ENCODE measurements around the gene SLC6A17.

The SLC6A17 gene

GRCh38 chr1:110223581-110223980, 73.3 kb downstream of the SLC6A17 start:
- DNase-seq: no peak

DNA sequence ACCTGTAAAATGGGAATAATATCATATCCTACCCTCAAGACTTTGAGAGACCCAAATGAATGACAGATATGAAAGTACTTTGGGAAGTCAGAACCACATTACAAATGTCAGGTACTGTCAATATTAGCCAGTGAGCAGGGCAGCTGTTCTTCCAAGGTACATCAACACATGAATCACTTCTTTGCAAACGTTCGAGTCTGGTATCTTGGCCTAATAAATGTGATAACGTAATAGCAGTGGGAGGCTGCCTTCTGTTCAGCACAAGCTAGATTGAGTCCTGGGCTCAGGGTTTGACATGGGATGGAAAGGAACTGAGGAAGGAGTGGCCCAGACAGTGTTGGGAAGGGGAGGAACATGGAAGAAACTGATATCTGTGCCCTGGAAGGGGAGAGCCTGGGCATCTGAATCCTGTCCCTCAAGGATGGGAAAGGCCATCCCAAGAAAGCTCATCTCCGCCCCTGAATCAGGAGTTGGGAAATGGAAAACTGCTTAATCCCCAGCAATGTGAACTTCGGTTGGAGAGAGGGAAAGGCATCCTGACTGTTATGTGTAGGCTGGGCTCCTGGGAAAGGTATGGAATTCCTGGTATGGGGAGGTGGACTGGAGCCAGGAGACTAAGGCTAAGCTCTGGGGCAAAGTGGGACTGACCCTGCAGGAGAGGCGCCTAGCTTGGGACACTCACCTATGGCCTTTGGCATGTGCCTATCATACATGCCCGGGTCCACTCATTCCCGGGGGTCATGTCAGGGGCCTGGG, 74.1 kb downstream of the SLC6A17 start:
- DNase-seq: no peak

DNA sequence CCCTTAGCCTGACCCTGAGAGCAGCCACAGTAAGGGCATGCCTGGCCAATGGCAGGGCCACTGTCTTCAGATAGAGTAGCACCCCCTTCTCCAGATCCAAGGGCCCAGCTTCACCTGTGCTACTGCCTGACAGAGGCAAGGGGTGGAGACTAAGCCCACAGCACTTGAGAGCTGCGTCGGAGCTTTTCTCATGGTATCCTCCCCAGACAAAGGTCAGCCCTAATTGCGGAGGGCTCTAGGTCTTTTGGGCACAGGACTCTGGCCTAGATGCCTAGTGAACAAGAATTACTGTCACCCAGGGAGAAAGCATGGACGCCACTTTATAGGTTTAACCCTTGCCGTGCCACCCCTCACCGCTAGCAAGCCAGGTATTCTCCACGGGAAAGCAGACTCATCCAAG, 74.9 kb downstream of the SLC6A17 start:
- DNase-seq: no peak

DNA sequence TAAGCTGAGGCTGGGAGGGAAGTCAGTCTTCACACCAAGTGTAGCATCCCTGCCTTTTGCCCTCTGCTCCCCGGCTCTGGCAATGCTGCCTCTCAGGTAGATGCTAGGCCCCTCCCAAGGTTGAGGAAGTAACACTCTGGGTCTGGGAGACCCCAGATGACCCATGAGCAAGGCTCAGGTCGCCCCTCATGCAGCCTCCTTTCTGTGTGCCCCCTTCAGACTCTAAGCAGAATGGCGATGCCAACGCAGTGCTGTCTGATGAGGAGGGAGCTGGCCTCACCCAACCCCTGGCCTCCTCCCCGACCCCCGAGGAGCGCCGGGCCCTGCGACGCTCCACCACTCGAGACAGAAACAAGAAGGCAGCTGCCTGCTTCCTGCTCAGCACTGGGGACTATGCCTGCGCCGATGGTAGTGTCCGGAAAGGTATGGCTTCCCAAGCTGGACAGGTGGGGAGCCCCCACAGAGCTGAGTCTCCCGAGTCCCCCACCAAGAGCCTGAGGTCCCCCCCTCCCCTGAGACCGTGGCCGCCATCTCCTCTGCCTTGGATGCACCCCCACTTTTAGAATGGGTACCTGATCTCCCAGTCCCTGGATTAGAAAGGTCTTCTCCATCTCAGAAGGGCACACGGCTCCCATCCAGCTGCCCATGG, 75.6 kb downstream of the SLC6A17 start:
- DNase-seq: no peak

DNA sequence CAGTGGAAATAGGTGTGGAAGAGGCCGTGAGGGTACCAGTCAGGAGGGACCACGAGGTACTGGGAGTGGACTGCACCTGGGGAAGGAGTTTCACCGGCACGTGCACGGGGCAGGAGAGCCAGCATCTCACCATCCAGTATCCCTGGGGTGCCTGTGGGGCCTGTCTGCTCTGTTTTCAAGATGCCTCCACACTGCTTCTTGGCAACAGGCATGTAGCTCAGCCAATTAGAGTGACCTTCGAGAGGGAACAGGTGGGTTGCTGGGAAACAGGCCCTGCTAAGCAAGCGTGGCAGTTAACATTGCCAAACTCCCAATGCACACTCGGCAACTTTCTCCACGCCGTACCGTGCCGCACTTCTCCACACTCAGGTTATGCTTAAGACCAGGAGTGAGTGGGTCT, 77.5 kb downstream of the SLC6A17 start:
- DNase-seq: no peak

- no peak for DNase-seq
Observed at GRCh38 chr1:110228381-110228780, 78.1 kb downstream of the SLC6A17 start.

- DNase-seq: no peak
Observed at GRCh38 chr1:110228869-110229268, 78.6 kb downstream of the SLC6A17 start.

DNA sequence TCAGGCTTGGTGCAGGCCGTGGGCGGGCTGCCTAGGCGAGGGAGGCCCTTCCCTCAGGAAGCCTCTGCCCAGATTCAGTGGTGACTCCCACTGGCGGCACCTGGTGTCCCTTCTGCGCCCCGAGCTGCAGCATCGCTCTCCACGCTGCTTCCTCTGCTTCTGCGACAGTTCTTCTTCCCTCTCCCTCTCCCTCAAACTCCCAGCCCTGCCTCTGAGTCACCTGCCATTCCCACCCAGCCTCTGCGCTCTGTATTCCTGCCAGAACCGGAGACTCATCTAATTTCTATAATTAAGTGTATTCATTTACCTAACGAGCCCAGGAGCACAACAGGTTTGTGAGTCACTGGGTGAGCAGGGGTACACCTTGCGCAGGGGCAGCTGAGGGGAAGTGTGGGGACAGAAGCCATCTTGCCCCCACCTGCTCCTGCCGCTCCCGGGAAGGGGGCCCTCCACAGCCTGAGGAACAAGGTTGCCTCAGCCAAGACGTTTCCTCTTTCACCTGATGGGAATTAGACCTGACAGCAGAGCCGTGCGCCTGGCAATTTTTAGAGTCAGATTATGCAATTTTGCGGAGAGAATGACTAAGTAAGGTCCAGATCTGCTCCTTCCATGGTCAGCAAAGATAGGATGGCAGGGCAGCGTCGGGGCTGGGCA, 79.2 kb downstream of the SLC6A17 start:
- DNase-seq: no peak

DNA sequence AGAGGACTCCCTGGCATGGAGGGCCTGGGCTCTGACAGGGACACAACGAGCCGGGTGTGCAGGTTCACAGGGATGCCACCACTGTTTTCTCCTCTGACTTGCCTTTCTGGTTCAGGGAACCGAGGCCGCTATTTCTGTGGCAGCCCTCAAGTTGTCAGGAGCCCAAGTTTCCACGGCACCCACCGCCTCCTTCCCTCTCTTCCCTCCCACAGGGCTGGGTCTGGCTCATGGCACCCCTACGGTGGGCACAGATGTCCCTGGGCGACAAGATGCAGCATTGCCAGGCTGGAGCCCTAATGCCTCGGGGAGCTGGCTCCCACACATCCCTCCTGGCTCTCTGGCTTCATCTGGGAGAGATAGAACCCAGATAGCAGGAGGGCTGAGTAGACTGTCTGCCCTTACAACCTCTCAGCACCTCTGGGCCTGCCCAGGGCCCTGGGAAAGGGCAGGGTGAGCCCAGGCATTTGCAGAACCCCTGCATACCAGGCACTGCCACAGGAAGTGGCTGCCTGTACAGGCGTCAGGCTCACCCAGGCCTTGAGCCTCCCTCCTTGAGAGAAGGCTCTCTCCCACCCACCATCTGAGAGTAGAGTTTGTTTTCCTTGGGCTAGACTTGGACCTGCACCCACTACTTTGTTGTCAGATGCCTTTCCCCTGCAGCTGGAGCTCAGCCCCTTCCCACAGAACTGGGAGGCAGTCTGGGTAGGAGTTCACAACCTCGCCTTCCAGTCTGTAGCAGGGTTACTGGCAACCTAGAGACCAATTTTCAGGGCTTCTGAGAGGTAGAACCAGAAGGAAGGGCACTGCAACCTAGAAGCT, 80.3 kb downstream of the SLC6A17 start:
- no peak for DNase-seq

- DNase-seq: no peak
Observed at GRCh38 chr1:110233861-110234260, 83.6 kb downstream of the SLC6A17 start.

DNA sequence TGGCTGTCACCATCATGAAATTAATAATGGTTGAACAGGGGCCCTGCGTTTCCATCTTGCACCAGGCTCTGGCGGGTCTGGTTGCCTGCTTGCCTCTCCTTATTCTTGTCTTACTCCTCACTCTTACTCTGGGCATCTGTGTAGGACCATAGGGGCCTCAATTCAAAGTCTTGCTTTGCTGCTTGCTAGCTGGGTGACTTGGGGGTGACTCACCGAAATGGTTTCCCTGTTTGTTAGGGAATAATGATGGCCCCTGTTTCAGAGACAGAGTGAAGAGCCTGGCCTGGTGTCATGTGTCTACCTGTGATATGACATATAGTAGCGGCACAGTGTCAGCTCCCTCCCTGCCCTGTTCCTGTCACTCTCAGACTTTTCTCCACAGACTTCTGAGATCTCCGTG, 84.4 kb downstream of the SLC6A17 start:
- DNase-seq: no peak

DNA sequence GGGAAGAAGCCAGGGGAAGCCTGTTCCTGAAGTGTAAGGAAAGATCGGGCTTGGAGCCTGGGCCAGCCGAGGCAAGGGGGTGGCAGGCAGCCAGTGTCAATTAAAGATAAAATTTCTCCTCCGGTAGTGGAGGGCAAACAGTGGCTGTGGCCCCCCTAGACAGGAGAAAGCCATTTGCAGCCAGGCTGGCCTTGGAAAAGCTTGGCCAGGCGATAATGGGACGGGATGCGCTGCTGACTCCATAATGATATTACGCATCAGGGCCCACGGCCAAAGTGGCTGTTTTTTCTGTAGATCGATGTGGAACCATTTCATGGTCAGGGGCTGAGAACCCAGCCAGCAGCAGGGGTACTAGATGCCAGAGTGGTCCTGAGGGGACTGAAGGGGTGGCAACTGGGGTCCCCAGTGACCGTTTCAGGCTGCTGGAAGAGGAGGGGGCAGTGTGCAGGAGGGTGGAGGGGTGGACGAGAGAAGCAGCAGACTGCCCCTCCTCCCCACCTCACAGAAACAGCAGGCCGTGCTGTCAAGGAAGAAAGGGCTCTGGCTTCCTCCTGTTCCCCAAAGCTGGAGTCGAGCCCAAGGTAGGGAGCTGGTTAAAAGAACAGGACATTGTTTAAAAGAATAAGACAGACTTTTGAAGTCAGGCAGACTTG, 85.0 kb downstream of the SLC6A17 start:
- no peak for DNase-seq

- DNase-seq: peak; percentile 45
Observed at GRCh38 chr1:110235834-110236682, 85.8 kb downstream of the SLC6A17 start.

- no peak for DNase-seq
Observed at GRCh38 chr1:110237386-110238152, 87.3 kb downstream of the SLC6A17 start.

DNA sequence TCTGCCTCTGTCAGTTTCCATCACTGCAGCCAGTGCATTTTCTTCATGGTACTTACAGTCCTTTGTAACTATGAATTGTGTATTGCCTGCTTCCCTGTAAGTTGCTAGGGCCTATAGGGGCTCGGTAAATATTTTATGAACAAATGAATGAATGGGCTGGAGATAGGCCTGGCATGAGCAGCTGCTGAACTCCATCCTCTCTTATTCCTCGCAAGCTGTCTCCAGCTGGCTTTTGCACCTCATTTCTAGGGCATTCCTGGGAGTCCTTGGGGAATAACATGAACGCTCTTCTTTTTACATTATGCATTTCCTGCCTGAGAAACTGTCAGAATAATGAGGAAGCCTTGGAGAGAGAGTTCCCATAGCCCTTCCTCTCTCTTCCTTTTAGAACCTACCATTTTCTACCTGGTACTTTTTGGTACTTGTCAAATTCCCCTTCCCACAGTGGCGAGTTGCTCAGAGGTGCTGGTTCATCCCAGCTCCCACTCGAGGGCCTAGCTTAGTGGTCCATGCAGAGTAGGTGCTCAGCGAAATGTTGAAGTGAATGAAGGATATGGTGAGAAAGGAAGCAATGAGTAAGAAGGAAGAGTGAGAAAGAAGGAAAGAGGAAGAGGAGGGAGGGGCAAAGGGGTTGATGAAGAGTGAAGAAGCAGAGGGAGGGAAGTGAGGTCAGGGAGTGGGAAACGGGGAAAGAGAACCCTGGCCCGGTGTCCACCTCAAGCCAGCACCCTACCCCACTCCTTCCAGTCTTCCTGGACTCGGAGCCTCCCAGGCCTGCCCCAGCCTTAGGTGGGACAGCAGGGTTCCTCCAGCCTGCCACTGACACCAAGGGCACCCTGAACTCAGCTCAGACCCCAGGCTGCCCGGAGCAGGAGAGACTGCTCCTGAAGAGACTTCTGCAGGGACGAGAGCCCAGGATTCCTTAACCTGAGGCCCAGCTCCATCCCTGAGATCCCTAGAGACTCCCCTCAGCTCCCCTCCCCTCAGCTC, 89.4 kb downstream of the SLC6A17 start:
- DNase-seq: no peak

- no peak for DNase-seq
Observed at GRCh38 chr1:110240476-110241210, 90.3 kb downstream of the SLC6A17 start.

GRCh38 chr1:110241516-110241915, 91.2 kb downstream of the SLC6A17 start:
- DNase-seq: no peak

DNA sequence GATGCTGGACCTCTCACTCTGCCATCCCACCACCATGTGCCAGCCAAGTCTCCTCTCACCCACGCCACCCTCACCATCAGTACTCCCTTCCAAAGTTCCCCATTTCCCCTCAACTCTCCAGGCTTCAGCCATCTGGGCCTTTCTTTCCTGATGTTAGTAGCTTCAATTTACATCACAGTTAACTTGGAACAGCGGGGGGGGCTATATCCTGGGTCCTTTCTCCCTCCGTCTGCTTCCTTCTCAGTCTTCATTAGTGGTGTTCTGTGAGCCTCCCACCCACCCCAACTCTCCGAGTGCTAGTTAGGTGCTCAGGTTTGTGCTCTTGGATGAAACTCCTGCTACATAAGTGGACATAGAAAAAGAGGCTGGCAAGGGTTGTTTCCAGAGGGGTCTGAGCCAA, 91.8 kb downstream of the SLC6A17 start:
- DNase-seq: no peak

GRCh38 chr1:110242731-110243130, 92.4 kb downstream of the SLC6A17 start:
- DNase-seq: no peak
